GM23248 (cell line): Measurements from ENCODE around the gene GRIA4.

Experiments
- EZH2 ChIP-seq: fragments of 200-600 bp; sonication (generic); IDR thresholded peaks from 2 replicates; pipeline ENCODE4 v1.6.1; 2018; ENCODE audit warnings: antibody characterized with exemption, mild to moderate bottlenecking; ENCODE audit not compliant: insufficient read depth, poor library complexity, severe bottlenecking
- EZH2phosphoT487 ChIP-seq: fragments of 200-600 bp; sonication (generic); IDR thresholded peaks from 2 replicates; pipeline ENCODE4 v1.6.1; 2018; ENCODE audit warnings: antibody characterized with exemption, moderate library complexity, mild to moderate bottlenecking, low read depth; ENCODE audit not compliant: insufficient read depth

- TF ChIP-seq EZH2phosphoT487: no peak
- no peak for TF ChIP-seq EZH2
These were observed 404.2 kb downstream of the GRIA4 start for GRCh38 chr11:106014035-106014434.
